Activated naive CD4-positive, alpha-beta T cell treated with anti-CD3 and anti-CD28 coated beads for 36 hours (primary cell): ENCODE measurements around the gene VASN. TPM values are rescaled to one million over a fixed set of nuclear protein-coding genes. Genes with fewer than 3 reads are reported as not detected.

Experiments
- CTCF ChIA-PET: fragments of 350-600 bp; sonication (Branson Sonifier 250); formaldehyde crosslinking; loops from one replicate; lab custom pipeline; 2021; ENCODE audit warnings: antibody characterized with exemption; lab: Charles Lee
- DNase-seq: peaks from one replicate; pipeline ENCODE4 v3.0.0-alpha.2; 2020
- H3K27ac Mint-ChIP-seq: one replicate; pipeline ENCODE4 v1.8.0; 2021; ENCODE audit warnings: mild to moderate bottlenecking, mixed read lengths
- H3K27me3 Mint-ChIP-seq: one replicate; pipeline ENCODE4 v1.8.0; 2021; ENCODE audit warnings: low read depth, mixed read lengths
- H3K36me3 Mint-ChIP-seq: one replicate; pipeline ENCODE4 v1.8.0; 2021; ENCODE audit warnings: low read depth, mixed read lengths
- H3K4me1 Mint-ChIP-seq: one replicate; pipeline ENCODE4 v1.8.0; 2021; ENCODE audit warnings: low read depth, mixed read lengths
- H3K4me3 Mint-ChIP-seq: one replicate; pipeline ENCODE4 v1.8.0; 2021; ENCODE audit warnings: mild to moderate bottlenecking, moderate library complexity, mixed read lengths
- H3K9me3 Mint-ChIP-seq: one replicate; pipeline ENCODE4 v1.8.0; 2021; ENCODE audit warnings: mixed read lengths
- intact Hi-C: fragments of 100-400 bp; cut with micrococcal nuclease; formaldehyde crosslinking; loops from one replicate; pipeline ENCODE4 v1.15.1; 2023
- total RNA-seq, 2 experiments: library from RNA; stranded (reverse); gene quantifications; one replicate each; pipeline ENCODE4 v1.2.3, GENCODE V29; 2021

The VASN gene
- total RNA-seq, 2 experiments from 2014 or later, result not detected

DNA sequence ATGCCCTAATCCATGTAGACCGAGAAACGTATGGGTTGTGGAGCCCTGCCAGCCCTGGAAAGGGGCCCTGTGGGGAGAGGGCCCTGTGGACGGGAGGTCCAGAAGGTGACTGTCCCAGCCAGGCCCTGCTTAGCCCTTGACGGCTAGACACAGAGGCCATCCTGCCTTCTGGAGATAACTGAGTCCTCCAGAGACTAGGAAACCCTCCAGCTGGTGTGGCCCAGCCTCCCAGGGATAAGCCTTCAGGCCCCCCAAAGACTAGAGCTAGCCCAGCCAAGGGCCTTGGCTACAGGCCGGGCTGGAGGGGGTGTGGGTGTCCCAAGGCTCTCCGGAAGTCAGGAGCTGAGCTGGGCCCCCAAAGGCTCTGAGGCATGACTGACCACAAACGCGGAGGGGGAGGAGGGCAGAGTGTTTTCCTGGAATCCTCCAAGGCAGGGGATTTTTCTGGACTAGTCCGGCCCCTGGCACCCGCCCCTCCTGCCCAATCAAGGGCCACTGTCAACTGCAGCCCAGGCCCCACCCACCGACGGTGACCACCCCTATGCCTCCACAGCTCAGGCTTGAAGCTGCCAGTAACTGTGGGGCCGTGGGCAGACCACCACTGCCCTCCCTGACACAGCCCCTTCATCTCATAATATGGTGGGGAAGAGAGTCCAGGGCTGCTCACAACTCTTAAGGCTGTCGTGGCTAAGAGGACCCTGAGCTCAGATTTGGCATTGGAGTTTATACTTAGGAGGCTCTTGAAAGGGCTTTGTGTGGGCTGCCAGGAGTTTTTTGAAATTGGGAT is 885 bp upstream of the VASN start:
- CTCF ChIA-PET, result interaction anchor here (1.0 to 1.1 kb wide), 2 partner anchors 11 to 39 kb away, joined by 3 read pairs; no protein-coding TSS in a partner anchor
- Mint-ChIP-seq H3K27ac (no peak overlapping the region), H3K36me3 (no peaks in the 10 kb centered on the region), H3K9me3 (no peaks in the 10 kb centered on the region), H3K4me1 (peaks cover 4% of the 10 kb centered on the region), H3K27me3 (no peaks in the 10 kb centered on the region), H3K4me3 (no peak overlapping the region)
- DNase-seq, result no peak
- intact Hi-C loops, result loop anchor here (2.0 kb wide), 1 partner anchor 20 kb away; the partner anchor contains the start of gene PAM16

- Mint-ChIP-seq H3K27ac (no peak overlapping the region), H3K4me1 (peaks cover 4% of the 10 kb centered on the region), H3K4me3 (peak overlapping the region; percentile 64), H3K9me3 (no peaks in the 10 kb centered on the region), H3K27me3 (no peaks in the 10 kb centered on the region), H3K36me3 (no peaks in the 10 kb centered on the region)
- DNase-seq, result peak; percentile 22
- CTCF ChIA-PET, result no interaction called here
- intact Hi-C loops, result no loop called here
Observed at GRCh38 chr16:4372001-4372577, 441 bp downstream of the VASN start.

GRCh38 chr16:4372578-4373355 is 1.1 kb downstream of the VASN start:
- no peak overlapping the region for H3K27ac Mint-ChIP-seq
- DNase-seq, result no peak
- H3K36me3 Mint-ChIP-seq, result no peaks in the 10 kb centered on the region
- peak overlapping the region; percentile 6 for H3K4me3 Mint-ChIP-seq
- CTCF ChIA-PET, result interaction anchor here (0.6 kb wide), 1 partner anchor 114 kb away, joined by 7 read pairs; no protein-coding TSS in a partner anchor
- no peaks in the 10 kb centered on the region for H3K27me3 Mint-ChIP-seq
- H3K4me1 Mint-ChIP-seq, result peaks cover 4% of the 10 kb centered on the region
- no peaks in the 10 kb centered on the region for H3K9me3 Mint-ChIP-seq
- intact Hi-C loops, result no loop called here

DNA sequence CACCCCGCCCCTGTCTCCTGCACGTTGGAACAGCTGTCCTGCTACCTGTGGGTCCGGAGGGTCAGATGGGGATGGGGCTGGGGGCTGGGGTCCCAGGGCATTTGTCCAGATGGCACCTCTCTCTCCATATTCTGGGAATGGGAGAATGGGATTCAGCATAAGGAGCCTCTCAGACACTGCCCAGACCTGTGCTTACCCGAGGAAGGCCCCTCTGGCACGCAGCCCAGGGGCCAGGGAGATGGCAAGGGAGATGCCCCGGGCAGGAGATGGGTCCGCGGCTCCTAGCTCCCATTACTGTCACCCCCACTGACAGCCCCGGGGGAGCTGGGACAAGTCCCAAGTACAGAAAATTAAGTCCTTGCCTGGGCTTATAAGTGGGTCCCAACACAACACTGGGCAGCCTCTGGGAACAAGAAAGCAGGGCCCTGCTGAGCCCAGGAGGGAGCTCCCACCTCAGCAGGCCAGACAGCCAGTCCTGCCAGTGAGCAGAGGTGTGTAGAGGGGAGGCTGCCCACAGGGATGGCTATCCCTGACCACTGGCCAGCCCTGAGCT is 1.8 kb downstream of the VASN start:
- intact Hi-C loops, result no loop called here
- no peak overlapping the region for H3K4me3 Mint-ChIP-seq
- H3K36me3 Mint-ChIP-seq, result no peaks in the 10 kb centered on the region
- CTCF ChIA-PET, result interaction anchor here (0.6 to 1.1 kb wide), 3 partner anchors 14 to 114 kb away, joined by 3 to 7 read pairs (median 3); no protein-coding TSS in a partner anchor
- H3K27ac Mint-ChIP-seq, result no peak overlapping the region
- no peaks in the 10 kb centered on the region for H3K27me3 Mint-ChIP-seq
- peaks cover 4% of the 10 kb centered on the region for H3K4me1 Mint-ChIP-seq
- no peak for DNase-seq
- H3K9me3 Mint-ChIP-seq, result no peaks in the 10 kb centered on the region

- Mint-ChIP-seq H3K27ac (no peak overlapping the region), H3K36me3 (no peaks in the 10 kb centered on the region), H3K4me3 (no peak overlapping the region), H3K27me3 (no peaks in the 10 kb centered on the region), H3K4me1 (peaks cover 4% of the 10 kb centered on the region), H3K9me3 (no peaks in the 10 kb centered on the region)
- intact Hi-C loops, result no loop called here
- DNase-seq, result no peak
- CTCF ChIA-PET, result interaction anchor here (0.6 to 2.1 kb wide), 4 partner anchors 15 to 66 kb away, joined by 3 to 5 read pairs (median 3); no protein-coding TSS in a partner anchor
Observed at GRCh38 chr16:4373909-4374742, 2.5 kb downstream of the VASN start.

DNA sequence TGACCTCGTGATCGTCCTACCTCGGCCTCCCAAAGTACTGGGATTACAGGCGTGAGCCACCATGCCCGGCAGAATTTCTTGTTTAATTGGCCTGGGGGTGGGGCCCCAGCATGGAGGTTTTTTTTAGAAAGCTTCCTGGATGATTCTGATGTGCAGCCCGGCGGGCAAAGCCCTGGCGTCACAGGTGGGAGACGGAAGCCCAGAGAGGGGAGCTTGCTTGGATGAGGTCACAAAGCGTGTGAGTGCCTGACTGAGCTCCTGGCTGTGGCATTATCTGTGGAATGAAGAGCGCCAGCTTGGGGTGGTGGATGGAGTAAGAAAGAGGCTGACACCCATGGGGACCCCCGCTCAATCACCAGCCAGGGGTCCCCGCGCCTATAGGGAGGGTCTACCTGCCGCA is 4.1 kb downstream of the VASN start:
- Mint-ChIP-seq H3K4me3 (no peak overlapping the region), H3K27me3 (no peaks in the 10 kb centered on the region), H3K4me1 (peaks cover 4% of the 10 kb centered on the region), H3K27ac (no peak overlapping the region), H3K9me3 (no peaks in the 10 kb centered on the region), H3K36me3 (no peaks in the 10 kb centered on the region)
- CTCF ChIA-PET, result interaction anchor here (2.1 kb wide), 1 partner anchor 27 kb away, joined by 5 read pairs; no protein-coding TSS in a partner anchor
- intact Hi-C loops, result no loop called here
- no peak for DNase-seq

GRCh38 chr16:4376126-4376892 is 4.7 kb downstream of the VASN start:
- Mint-ChIP-seq H3K9me3 (no peaks in the 10 kb centered on the region), H3K36me3 (no peaks in the 10 kb centered on the region), H3K27ac (no peak overlapping the region), H3K4me1 (peaks cover 4% of the 10 kb centered on the region), H3K27me3 (no peaks in the 10 kb centered on the region), H3K4me3 (no peak overlapping the region)
- CTCF ChIA-PET, result interaction anchor here (2.1 kb wide), 1 partner anchor 26 kb away, joined by 5 read pairs; no protein-coding TSS in a partner anchor
- no peak for DNase-seq
- intact Hi-C loops, result no loop called here

DNA sequence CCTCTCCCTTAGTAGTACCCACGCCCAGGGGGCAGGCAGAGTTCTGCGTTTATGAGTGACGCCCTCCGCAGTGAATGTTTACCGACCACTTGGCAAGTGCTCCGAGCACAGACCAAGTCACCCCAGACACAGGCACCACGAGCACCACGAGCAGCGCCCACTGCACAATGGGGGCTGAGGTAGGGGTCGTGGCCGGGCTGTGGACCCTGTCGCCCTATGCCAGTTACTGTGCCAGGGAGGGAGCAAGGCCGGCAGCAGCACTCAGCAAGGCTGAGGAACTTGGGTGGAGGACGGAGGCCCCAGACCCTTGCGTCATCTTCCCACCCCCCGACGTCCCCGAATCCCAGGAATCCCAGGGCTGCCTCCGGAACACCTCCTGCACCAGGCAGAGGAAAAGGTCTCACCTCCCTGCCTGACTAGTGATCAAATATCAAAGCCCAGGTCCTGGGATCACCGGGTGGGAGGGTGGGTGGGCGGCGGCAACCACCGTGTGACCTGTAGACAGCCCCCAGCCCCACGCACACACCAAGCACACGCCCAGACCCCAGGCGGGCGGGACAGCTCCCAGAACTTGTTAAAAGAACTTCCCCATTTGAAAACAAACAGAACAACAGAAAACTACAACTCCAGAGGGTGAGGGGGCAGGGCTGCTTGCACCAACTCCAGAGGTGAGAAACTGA is 5.4 kb downstream of the VASN start:
- CTCF ChIA-PET, result interaction anchor here (0.7 kb wide), 1 partner anchor 27 kb away, joined by 4 read pairs; no protein-coding TSS in a partner anchor
- no peaks in the 10 kb centered on the region for H3K9me3 Mint-ChIP-seq
- intact Hi-C loops, result no loop called here

DNA sequence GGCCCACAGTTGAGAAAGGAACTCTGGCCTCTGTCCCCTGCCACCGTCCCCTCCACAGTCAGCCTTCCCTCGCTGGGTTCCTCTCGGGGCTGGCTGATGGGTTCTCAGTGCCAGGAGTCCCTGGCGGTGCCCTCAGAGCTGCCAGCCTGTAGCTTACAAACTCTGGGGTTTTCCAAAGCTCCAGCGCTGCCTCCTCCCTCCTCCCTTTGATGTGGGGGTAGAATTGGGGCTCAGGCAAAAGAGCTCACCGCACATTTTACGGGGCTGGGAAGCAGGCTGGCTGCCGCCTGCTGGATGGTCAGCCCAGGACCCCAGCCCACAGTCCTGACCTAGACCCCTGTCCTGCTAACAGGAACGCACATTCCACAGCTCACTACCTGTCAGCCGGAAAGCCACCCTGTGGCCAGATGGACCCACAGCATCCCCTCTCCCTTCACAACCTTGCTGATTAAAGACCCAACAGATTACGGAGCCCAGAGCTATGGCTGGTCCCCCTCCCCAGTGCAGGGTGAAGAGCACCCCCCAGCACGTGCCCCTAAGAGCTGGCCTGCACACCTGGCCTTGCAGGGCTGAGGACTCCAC is 6.0 kb downstream of the VASN start:
- H3K4me3 Mint-ChIP-seq, result no peak overlapping the region
- no peak for DNase-seq
- no peaks in the 10 kb centered on the region for H3K27me3 Mint-ChIP-seq
- intact Hi-C loops, result no loop called here
- H3K36me3 Mint-ChIP-seq, result no peaks in the 10 kb centered on the region
- H3K9me3 Mint-ChIP-seq, result no peaks in the 10 kb centered on the region
- no peak overlapping the region for H3K27ac Mint-ChIP-seq
- peaks cover 2% of the 10 kb centered on the region for H3K4me1 Mint-ChIP-seq
- CTCF ChIA-PET, result interaction anchor here (0.7 kb wide), 1 partner anchor 28 kb away, joined by 4 read pairs; no protein-coding TSS in a partner anchor

More for the DNA sequence above, 5.4 kb downstream of the VASN start:
- DNase-seq, result no peak
- no peak overlapping the region for H3K27ac Mint-ChIP-seq
- no peak overlapping the region for H3K4me3 Mint-ChIP-seq
- peaks cover 4% of the 10 kb centered on the region for H3K4me1 Mint-ChIP-seq
- no peaks in the 10 kb centered on the region for H3K27me3 Mint-ChIP-seq
- no peaks in the 10 kb centered on the region for H3K36me3 Mint-ChIP-seq

GRCh38 chr16:4378161-4378666 is 6.6 kb downstream of the VASN start:
- DNase-seq, result no peak
- Mint-ChIP-seq H3K4me3 (no peak overlapping the region), H3K27ac (no peak overlapping the region), H3K4me1 (peaks cover 2% of the 10 kb centered on the region), H3K36me3 (no peaks in the 10 kb centered on the region), H3K27me3 (no peaks in the 10 kb centered on the region), H3K9me3 (no peaks in the 10 kb centered on the region)
- CTCF ChIA-PET, result no interaction called here
- intact Hi-C loops, result no loop called here
